Measurements from ENCODE around the gene GNAQ.

GNAQ gene

GRCh38 chr9:77912895-77913693 lies 118.5 kb downstream of the GNAQ start:
- Histone ChIP-seq H3K4me1 (ENCODE audit: control insufficient read depth, insufficient read depth, low read length) (peaks cover 22% of the 10 kb centered on the region), H3K4me3 (ENCODE audit: low read length) (peak overlapping the region; percentile 59), H3K9ac (ENCODE audit: low read length) (no peak overlapping the region), H3K36me3 (ENCODE audit: control insufficient read depth, insufficient read depth, low read length, severe bottlenecking) (no peaks in the 10 kb centered on the region), H3K9me3 (ENCODE audit: control insufficient read depth, low read length) (peaks cover 4% of the 10 kb centered on the region), H3K27me3 (replicated peaks; ENCODE audit: control insufficient read depth, insufficient read depth, low read length) (no peaks in the 10 kb centered on the region)
- no peak for DNase-seq (ENCODE audit: low read depth)

DNA sequence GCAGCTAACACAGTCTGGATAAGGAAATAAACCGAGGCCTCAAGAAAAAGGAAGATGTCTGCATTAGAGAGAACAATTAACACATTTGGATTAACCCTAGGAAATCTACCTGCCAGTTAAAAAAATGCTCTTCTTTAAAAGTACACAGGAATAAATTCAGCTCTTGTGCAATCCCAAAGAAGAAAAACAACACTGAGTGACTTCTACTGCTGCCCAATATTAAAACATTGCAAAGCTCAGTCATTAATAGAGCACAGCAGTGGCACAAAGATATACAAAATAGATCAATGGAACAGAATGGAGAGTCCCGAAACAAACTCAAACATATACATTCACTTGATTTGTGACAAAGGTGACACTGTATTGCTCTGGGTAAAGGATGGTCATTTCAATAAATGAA lies 119.7 kb downstream of the GNAQ start:
- Histone ChIP-seq H3K27me3 (replicated peaks; ENCODE audit: control insufficient read depth, insufficient read depth, low read length) (no peaks in the 10 kb centered on the region), H3K9ac (ENCODE audit: low read length) (no peak overlapping the region), H3K4me1 (ENCODE audit: control insufficient read depth, insufficient read depth, low read length) (peaks cover 27% of the 10 kb centered on the region), H3K9me3 (ENCODE audit: control insufficient read depth, low read length) (peaks cover 4% of the 10 kb centered on the region), H3K4me3 (ENCODE audit: low read length) (no peak overlapping the region), H3K36me3 (ENCODE audit: control insufficient read depth, insufficient read depth, low read length, severe bottlenecking) (no peaks in the 10 kb centered on the region)
- no peak for DNase-seq (ENCODE audit: low read depth)

- Histone ChIP-seq H3K27me3 (replicated peaks; ENCODE audit: control insufficient read depth, insufficient read depth, low read length) (no peaks in the 10 kb centered on the region), H3K9me3 (ENCODE audit: control insufficient read depth, low read length) (peaks cover 4% of the 10 kb centered on the region), H3K4me1 (ENCODE audit: control insufficient read depth, insufficient read depth, low read length) (peaks cover 35% of the 10 kb centered on the region), H3K36me3 (ENCODE audit: control insufficient read depth, insufficient read depth, low read length, severe bottlenecking) (no peaks in the 10 kb centered on the region), H3K9ac (ENCODE audit: low read length) (no peak overlapping the region), H3K4me3 (ENCODE audit: low read length) (no peak overlapping the region)
- DNase-seq (ENCODE audit: low read depth) = no peak
Measured at GRCh38 chr9:77910194-77910621, 121.4 kb downstream of the GNAQ start.

- Histone ChIP-seq H3K36me3 (ENCODE audit: control insufficient read depth, insufficient read depth, low read length, severe bottlenecking) (no peaks in the 10 kb centered on the region), H3K4me3 (ENCODE audit: low read length) (no peak overlapping the region), H3K4me1 (ENCODE audit: control insufficient read depth, insufficient read depth, low read length) (peaks cover 35% of the 10 kb centered on the region), H3K27me3 (replicated peaks; ENCODE audit: control insufficient read depth, insufficient read depth, low read length) (no peaks in the 10 kb centered on the region), H3K9ac (ENCODE audit: low read length) (no peak overlapping the region), H3K9me3 (ENCODE audit: control insufficient read depth, low read length) (peaks cover 4% of the 10 kb centered on the region)
- no peak for DNase-seq (ENCODE audit: low read depth)
Measured at GRCh38 chr9:77909306-77909705, 122.3 kb downstream of the GNAQ start.

DNA sequence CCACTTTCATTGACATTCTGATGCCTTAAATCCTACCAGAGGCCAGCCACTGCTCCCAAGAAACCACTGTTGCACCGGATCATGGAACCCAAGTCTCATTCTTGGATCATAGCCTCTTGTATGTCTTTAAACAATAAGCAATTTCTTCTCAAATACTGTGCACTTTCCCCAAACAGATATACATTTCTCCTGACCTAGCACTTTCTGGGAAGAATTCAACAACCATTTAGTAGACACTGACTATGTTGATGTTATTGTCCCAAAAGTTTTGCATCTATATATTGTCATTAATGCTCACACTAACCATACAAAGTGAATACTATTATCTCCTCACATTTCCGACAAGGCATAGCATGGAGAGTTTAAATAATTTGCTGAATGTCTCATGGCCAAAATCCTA lies 123.3 kb downstream of the GNAQ start:
- no peak for DNase-seq (ENCODE audit: low read depth)
- H3K4me1 ChIP-seq (ENCODE audit: control insufficient read depth, insufficient read depth, low read length) = peaks cover 28% of the 10 kb centered on the region
- no peaks in the 10 kb centered on the region for H3K27me3 ChIP-seq (replicated peaks; ENCODE audit: control insufficient read depth, insufficient read depth, low read length)
- no peaks in the 10 kb centered on the region for H3K36me3 ChIP-seq (ENCODE audit: control insufficient read depth, insufficient read depth, low read length, severe bottlenecking)
- no peak overlapping the region for H3K4me3 ChIP-seq (ENCODE audit: low read length)
- H3K9me3 ChIP-seq (ENCODE audit: control insufficient read depth, low read length) = peaks cover 4% of the 10 kb centered on the region
- no peak overlapping the region for H3K9ac ChIP-seq (ENCODE audit: low read length)

GRCh38 chr9:77907585-77907984 lies 124.0 kb downstream of the GNAQ start:
- no peak for DNase-seq (ENCODE audit: low read depth)
- H3K4me3 ChIP-seq (ENCODE audit: low read length) = peak overlapping the region; percentile 34
- H3K27me3 ChIP-seq (replicated peaks; ENCODE audit: control insufficient read depth, insufficient read depth, low read length) = no peaks in the 10 kb centered on the region
- H3K9ac ChIP-seq (ENCODE audit: low read length) = no peak overlapping the region
- H3K36me3 ChIP-seq (ENCODE audit: control insufficient read depth, insufficient read depth, low read length, severe bottlenecking) = no peaks in the 10 kb centered on the region
- peaks cover under 1% of the 10 kb centered on the region for H3K9me3 ChIP-seq (ENCODE audit: control insufficient read depth, low read length)
- H3K4me1 ChIP-seq (ENCODE audit: control insufficient read depth, insufficient read depth, low read length) = peaks cover 27% of the 10 kb centered on the region

- no peaks in the 10 kb centered on the region for H3K9me3 ChIP-seq (ENCODE audit: control insufficient read depth, low read length)
- H3K4me1 ChIP-seq (ENCODE audit: control insufficient read depth, insufficient read depth, low read length) = peaks cover 24% of the 10 kb centered on the region
- H3K36me3 ChIP-seq (ENCODE audit: control insufficient read depth, insufficient read depth, low read length, severe bottlenecking) = no peaks in the 10 kb centered on the region
- peak overlapping the region; percentile 39 for H3K4me3 ChIP-seq (ENCODE audit: low read length)
- H3K27me3 ChIP-seq (replicated peaks; ENCODE audit: control insufficient read depth, insufficient read depth, low read length) = no peaks in the 10 kb centered on the region
- peak; percentile 39 for DNase-seq (ENCODE audit: low read depth)
- H3K9ac ChIP-seq (ENCODE audit: low read length) = no peak overlapping the region
Measured at GRCh38 chr9:77906991-77907390, 124.6 kb downstream of the GNAQ start.

DNA sequence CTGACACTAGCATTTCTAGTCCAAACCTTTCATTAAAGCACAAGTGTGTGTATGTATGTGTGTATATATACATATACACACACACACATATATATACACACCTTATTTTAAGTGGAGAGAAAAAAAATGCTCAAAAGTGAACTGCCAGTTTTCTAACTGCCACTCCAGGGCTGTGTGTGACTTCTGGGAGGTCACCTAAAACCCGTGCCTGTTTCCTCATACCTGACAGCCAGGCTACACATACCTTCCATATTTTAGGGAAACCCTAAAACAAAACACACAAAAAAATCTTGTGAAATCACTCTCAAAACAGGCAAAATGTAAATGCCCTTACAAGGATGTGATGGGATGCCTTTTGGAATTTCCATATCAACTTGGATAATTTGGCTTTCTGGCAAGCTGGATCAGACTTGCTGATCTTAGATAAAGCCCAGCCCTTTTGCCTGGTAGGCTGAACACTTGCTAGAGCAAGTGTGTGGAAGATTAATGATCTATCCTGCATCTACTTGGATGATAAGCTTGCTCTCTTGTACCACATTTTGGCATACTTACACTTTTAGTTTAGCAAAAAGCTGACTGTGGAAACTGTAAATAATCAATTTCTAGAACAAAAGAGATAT lies 127.8 kb downstream of the GNAQ start:
- no peak for DNase-seq (ENCODE audit: low read depth)
- H3K27me3 ChIP-seq (replicated peaks; ENCODE audit: control insufficient read depth, insufficient read depth, low read length) = no peaks in the 10 kb centered on the region
- no peaks in the 10 kb centered on the region for H3K9me3 ChIP-seq (ENCODE audit: control insufficient read depth, low read length)
- no peaks in the 10 kb centered on the region for H3K36me3 ChIP-seq (ENCODE audit: control insufficient read depth, insufficient read depth, low read length, severe bottlenecking)
- peaks cover 18% of the 10 kb centered on the region for H3K4me1 ChIP-seq (ENCODE audit: control insufficient read depth, insufficient read depth, low read length)
- H3K4me3 ChIP-seq (ENCODE audit: low read length) = no peak overlapping the region
- no peak overlapping the region for H3K9ac ChIP-seq (ENCODE audit: low read length)

- Histone ChIP-seq H3K9ac (ENCODE audit: low read length) (no peak overlapping the region), H3K27me3 (replicated peaks; ENCODE audit: control insufficient read depth, insufficient read depth, low read length) (no peaks in the 10 kb centered on the region), H3K36me3 (ENCODE audit: control insufficient read depth, insufficient read depth, low read length, severe bottlenecking) (no peaks in the 10 kb centered on the region), H3K4me1 (ENCODE audit: control insufficient read depth, insufficient read depth, low read length) (peaks cover 16% of the 10 kb centered on the region), H3K4me3 (ENCODE audit: low read length) (no peak overlapping the region), H3K9me3 (ENCODE audit: control insufficient read depth, low read length) (no peaks in the 10 kb centered on the region)
- no peak for DNase-seq (ENCODE audit: low read depth)
Measured at GRCh38 chr9:77901771-77902170, 129.8 kb downstream of the GNAQ start.

GRCh38 chr9:77901018-77901417 lies 130.6 kb downstream of the GNAQ start:
- no peak for DNase-seq (ENCODE audit: low read depth)
- Histone ChIP-seq H3K9me3 (ENCODE audit: control insufficient read depth, low read length) (no peaks in the 10 kb centered on the region), H3K9ac (ENCODE audit: low read length) (no peak overlapping the region), H3K4me1 (ENCODE audit: control insufficient read depth, insufficient read depth, low read length) (peaks cover 12% of the 10 kb centered on the region), H3K36me3 (ENCODE audit: control insufficient read depth, insufficient read depth, low read length, severe bottlenecking) (no peaks in the 10 kb centered on the region), H3K27me3 (replicated peaks; ENCODE audit: control insufficient read depth, insufficient read depth, low read length) (no peaks in the 10 kb centered on the region), H3K4me3 (ENCODE audit: low read length) (no peak overlapping the region)

GRCh38 chr9:77899679-77900354 lies 131.8 kb downstream of the GNAQ start:
- Histone ChIP-seq H3K9ac (ENCODE audit: low read length) (no peak overlapping the region), H3K4me1 (ENCODE audit: control insufficient read depth, insufficient read depth, low read length) (peaks cover 12% of the 10 kb centered on the region), H3K4me3 (ENCODE audit: low read length) (no peak overlapping the region), H3K27me3 (replicated peaks; ENCODE audit: control insufficient read depth, insufficient read depth, low read length) (no peaks in the 10 kb centered on the region), H3K9me3 (ENCODE audit: control insufficient read depth, low read length) (no peaks in the 10 kb centered on the region), H3K36me3 (ENCODE audit: control insufficient read depth, insufficient read depth, low read length, severe bottlenecking) (no peaks in the 10 kb centered on the region)
- peak; percentile 67 for DNase-seq (ENCODE audit: low read depth)
